Activated CD8-positive, alpha-beta T cell treated with anti-CD3 and anti-CD28 coated beads for 36 hours (primary cell): ENCODE measurements around the gene SYT10. TPM values are rescaled to one million over a fixed set of nuclear protein-coding genes. Genes with fewer than 3 reads are reported as not detected.

ENCODE experiments used
- ATAC-seq: fragments of 200-7000 bp; cut with Tn5 transposase; one replicate; pipeline ENCODE4 v1.10.0; 2021; ENCODE audit warnings: mild to moderate bottlenecking, moderate library complexity
- CTCF ChIA-PET: fragments of 350-600 bp; sonication (Branson Sonifier 250); formaldehyde crosslinking; loops from one replicate; lab custom pipeline; 2021; ENCODE audit warnings: antibody characterized with exemption; lab: Charles Lee
- POLR2A ChIA-PET: fragments of 350-600 bp; sonication (Branson Sonifier 250); formaldehyde crosslinking; loops from one replicate; lab custom pipeline; 2021; ENCODE audit warnings: antibody characterized with exemption; lab: Charles Lee
- DNase-seq: peaks from one replicate; pipeline ENCODE4 v3.0.0-alpha.2; 2020
- H3K27ac Mint-ChIP-seq: one replicate; pipeline ENCODE4 v1.8.0; 2021; ENCODE audit warnings: mild to moderate bottlenecking, mixed read lengths
- H3K27me3 Mint-ChIP-seq: one replicate; pipeline ENCODE4 v1.8.0; 2021; ENCODE audit warnings: mixed read lengths
- H3K36me3 Mint-ChIP-seq: one replicate; pipeline ENCODE4 v1.8.0; 2021; ENCODE audit warnings: low read depth, mixed read lengths
- H3K4me1 Mint-ChIP-seq: one replicate; pipeline ENCODE4 v1.8.0; 2021; ENCODE audit warnings: low read depth, mixed read lengths
- H3K4me3 Mint-ChIP-seq: one replicate; pipeline ENCODE4 v1.8.0; 2021; ENCODE audit warnings: mild to moderate bottlenecking, moderate library complexity, mixed read lengths
- H3K9me3 Mint-ChIP-seq: one replicate; pipeline ENCODE4 v1.8.0; 2021; ENCODE audit warnings: mixed read lengths
- intact Hi-C: fragments of 100-400 bp; cut with micrococcal nuclease; formaldehyde crosslinking; loops from one replicate; pipeline ENCODE4 v1.10.0; 2022
- total RNA-seq, 2 experiments: library from RNA; stranded (reverse); gene quantifications; one replicate each; pipeline ENCODE4 v1.2.3, GENCODE V29; 2021
- TF ChIP-seq, protein P1 (sequence below): fragments of 200-600 bp; IDR thresholded peaks from one replicate; pipeline ENCODE4 v1.8.0; 2022; ENCODE audit warnings: antibody characterized with exemption, mild to moderate bottlenecking

The SYT10 gene
- total RNA-seq, 2 experiments from 2014 or later, result not detected

DNA sequence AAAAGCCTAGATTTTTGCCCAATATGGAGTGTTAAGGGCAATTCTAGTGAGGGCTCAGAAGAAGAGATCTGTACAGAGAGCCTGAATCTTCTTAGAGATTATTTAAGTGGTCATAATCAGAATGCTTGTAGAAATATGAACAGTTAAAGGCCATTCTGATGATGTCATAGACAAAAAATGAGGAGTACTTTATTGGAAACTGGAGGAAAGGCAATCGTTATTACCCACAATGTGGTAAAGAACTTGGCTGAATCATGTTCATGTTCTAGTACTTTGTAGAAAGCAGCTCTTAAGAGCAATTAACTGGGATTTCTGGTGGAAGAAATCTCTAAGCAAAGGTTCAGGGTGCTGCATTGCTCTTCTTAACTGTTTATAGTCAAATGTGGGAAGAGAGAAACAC, 36.4 kb upstream of the SYT10 start:
- Mint-ChIP-seq H3K27ac (no peak overlapping the region), H3K27me3 (no peaks in the 10 kb centered on the region), H3K9me3 (peaks cover 3% of the 10 kb centered on the region), H3K4me1 (no peaks in the 10 kb centered on the region), H3K36me3 (no peaks in the 10 kb centered on the region), H3K4me3 (no peak overlapping the region)
- ChIA-PET CTCF (no interaction called here), POLR2A (no interaction called here)
- TF ChIP-seq, protein P1, sequence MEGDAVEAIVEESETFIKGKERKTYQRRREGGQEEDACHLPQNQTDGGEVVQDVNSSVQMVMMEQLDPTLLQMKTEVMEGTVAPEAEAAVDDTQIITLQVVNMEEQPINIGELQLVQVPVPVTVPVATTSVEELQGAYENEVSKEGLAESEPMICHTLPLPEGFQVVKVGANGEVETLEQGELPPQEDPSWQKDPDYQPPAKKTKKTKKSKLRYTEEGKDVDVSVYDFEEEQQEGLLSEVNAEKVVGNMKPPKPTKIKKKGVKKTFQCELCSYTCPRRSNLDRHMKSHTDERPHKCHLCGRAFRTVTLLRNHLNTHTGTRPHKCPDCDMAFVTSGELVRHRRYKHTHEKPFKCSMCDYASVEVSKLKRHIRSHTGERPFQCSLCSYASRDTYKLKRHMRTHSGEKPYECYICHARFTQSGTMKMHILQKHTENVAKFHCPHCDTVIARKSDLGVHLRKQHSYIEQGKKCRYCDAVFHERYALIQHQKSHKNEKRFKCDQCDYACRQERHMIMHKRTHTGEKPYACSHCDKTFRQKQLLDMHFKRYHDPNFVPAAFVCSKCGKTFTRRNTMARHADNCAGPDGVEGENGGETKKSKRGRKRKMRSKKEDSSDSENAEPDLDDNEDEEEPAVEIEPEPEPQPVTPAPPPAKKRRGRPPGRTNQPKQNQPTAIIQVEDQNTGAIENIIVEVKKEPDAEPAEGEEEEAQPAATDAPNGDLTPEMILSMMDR, result no peak
- intact Hi-C loops, result no loop called here
- no peak for DNase-seq
- no peak for ATAC-seq

DNA sequence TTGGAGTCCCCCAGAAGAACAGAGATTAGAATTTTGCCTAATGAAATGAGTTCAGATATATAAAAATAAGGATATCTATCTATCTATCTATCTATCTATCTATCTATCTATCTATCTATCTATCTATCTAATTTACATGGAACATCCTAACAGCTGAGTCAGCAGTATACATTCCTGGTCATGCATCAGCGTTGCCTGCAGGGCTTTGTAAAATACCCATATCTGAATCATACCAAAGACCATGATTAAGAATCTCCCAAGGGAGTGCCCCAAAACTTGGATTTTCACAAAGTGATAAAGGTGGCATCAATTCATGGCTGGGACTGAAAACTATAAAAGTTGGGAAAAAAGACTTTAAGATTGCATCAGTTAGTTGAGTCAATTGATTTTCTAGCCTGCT, 32.7 kb upstream of the SYT10 start:
- no peak overlapping the region for H3K27ac Mint-ChIP-seq
- TF ChIP-seq, protein P1, result no peak
- DNase-seq, result no peak
- H3K9me3 Mint-ChIP-seq, result peaks cover 2% of the 10 kb centered on the region
- H3K4me1 Mint-ChIP-seq, result no peaks in the 10 kb centered on the region
- ATAC-seq, result no peak
- H3K27me3 Mint-ChIP-seq, result no peaks in the 10 kb centered on the region
- no peak overlapping the region for H3K4me3 Mint-ChIP-seq
- POLR2A ChIA-PET, result no interaction called here
- intact Hi-C loops, result no loop called here
- CTCF ChIA-PET, result no interaction called here
- H3K36me3 Mint-ChIP-seq, result no peaks in the 10 kb centered on the region

DNA sequence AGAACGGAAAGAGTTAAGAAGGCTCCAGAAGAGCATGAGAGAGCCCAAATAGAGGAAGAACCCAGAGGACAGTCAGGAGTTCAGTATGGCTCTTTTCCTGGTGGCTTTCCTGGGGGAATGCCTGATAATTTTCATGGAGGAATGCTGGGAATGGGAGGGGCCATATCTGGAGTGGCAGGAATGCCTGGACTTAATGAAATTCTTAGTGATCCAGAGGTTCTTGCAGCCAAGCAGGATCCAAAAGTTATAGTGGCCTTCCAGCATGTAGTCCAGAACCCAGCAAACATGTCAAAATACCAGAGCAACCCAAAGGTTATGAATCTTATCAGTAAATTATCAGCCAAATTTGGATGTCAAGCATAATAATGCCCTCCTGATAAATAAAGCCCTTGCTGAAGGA, 15.5 kb upstream of the SYT10 start:
- Mint-ChIP-seq H3K4me1 (no peaks in the 10 kb centered on the region), H3K27ac (no peak overlapping the region), H3K27me3 (no peaks in the 10 kb centered on the region), H3K4me3 (no peak overlapping the region), H3K9me3 (peaks cover 5% of the 10 kb centered on the region), H3K36me3 (no peaks in the 10 kb centered on the region)
- ATAC-seq, result no peak
- intact Hi-C loops, result no loop called here
- TF ChIP-seq, protein P1, result no peak
- no peak for DNase-seq
- CTCF ChIA-PET, result no interaction called here
- POLR2A ChIA-PET, result no interaction called here

DNA sequence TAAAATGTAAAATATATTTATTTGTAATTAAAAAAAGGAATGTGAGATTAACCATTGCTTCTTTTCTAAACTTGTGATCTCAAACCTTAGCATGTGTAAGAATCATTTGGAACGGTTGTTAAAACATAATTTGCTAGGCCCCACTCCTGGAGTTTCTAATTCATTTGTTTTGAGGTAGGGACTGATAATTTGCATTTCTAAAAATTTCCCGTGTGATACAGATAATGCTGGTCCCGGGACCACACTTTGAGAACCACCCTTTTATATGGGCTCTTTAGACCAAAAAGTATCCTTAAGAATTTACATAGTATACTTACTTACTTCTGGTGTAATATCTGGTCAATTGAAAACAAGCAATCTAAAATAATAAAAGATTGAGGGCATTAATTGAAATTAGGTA, 10.9 kb upstream of the SYT10 start:
- intact Hi-C loops, result no loop called here
- TF ChIP-seq, protein P1, result no peak

DNA sequence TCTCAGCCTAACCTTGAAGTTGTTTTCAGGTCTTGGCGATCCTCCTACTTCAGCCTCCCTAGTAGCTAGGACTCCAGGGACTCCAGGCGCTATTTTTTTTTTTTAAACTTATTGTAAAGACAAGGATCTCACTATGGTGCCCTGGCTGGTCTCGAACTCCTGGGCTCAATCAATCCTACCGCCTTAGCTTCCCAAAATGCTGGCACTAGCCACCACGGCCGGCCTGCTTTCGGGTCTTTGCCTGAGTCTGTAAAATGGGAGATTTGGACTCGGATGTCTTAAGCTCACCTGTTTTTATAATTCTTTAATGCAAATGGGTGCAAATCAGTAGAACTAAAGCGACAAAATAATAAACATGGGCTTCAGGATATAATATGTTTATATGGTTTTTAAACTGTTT, 858 bp upstream of the SYT10 start:
- TF ChIP-seq, protein P1, result no peak
- intact Hi-C loops, result no loop called here
- ChIA-PET POLR2A (interaction anchor here (0.7 kb wide), 1 partner anchor 161 kb away, joined by 3 read pairs; no protein-coding TSS in a partner anchor), CTCF (no interaction called here)
- peaks cover 21% of the 10 kb centered on the region for H3K27me3 Mint-ChIP-seq
- H3K9me3 Mint-ChIP-seq, result no peaks in the 10 kb centered on the region
- no peaks in the 10 kb centered on the region for H3K36me3 Mint-ChIP-seq
- ATAC-seq (no peak), DNase-seq (no peak)
- H3K4me1 Mint-ChIP-seq, result no peaks in the 10 kb centered on the region
- H3K27ac Mint-ChIP-seq, result no peak overlapping the region
- no peak overlapping the region for H3K4me3 Mint-ChIP-seq

More for the DNA sequence above, 10.9 kb upstream of the SYT10 start:
- Mint-ChIP-seq H3K9me3 (no peaks in the 10 kb centered on the region), H3K4me3 (no peak overlapping the region), H3K27ac (no peak overlapping the region), H3K27me3 (no peaks in the 10 kb centered on the region), H3K4me1 (no peaks in the 10 kb centered on the region), H3K36me3 (no peaks in the 10 kb centered on the region)
- CTCF ChIA-PET, result no interaction called here
- POLR2A ChIA-PET, result no interaction called here
- DNase-seq (no peak), ATAC-seq (no peak)
